Endothelial cell (in vitro differentiated cells): ENCODE data around the gene CA14. TPM values are rescaled to one million over a fixed set of nuclear protein-coding genes. Genes with fewer than 3 reads are reported as not detected.
A peak's percentile ranks its signal among the peaks of the same experiment; 100 is the strongest.

Experiments used
- DNase-seq: peaks from one replicate; pipeline ENCODE4 v3.0.0; 2021; ENCODE audit warnings: low spot score
- H3K27ac Mint-ChIP-seq: one replicate; pipeline ENCODE4 v1.8.0; 2021; ENCODE audit warnings: mixed read lengths, inconsistent platforms; ENCODE audit not compliant: unreplicated experiment
- H3K27me3 Mint-ChIP-seq: one replicate; pipeline ENCODE4 v1.8.0; 2021; ENCODE audit warnings: mild to moderate bottlenecking, moderate library complexity, mixed read lengths, inconsistent platforms; ENCODE audit not compliant: unreplicated experiment
- H3K36me3 Mint-ChIP-seq: one replicate; pipeline ENCODE4 v1.8.0; 2021; ENCODE audit warnings: mild to moderate bottlenecking, low read depth, mixed read lengths, inconsistent platforms; ENCODE audit not compliant: unreplicated experiment
- H3K4me1 Mint-ChIP-seq: one replicate; pipeline ENCODE4 v1.8.0; 2021; ENCODE audit warnings: mild to moderate bottlenecking, mixed read lengths, inconsistent platforms; ENCODE audit not compliant: unreplicated experiment
- H3K4me3 Mint-ChIP-seq: one replicate; pipeline ENCODE4 v1.8.0; 2021; ENCODE audit warnings: mild to moderate bottlenecking, mixed read lengths, inconsistent platforms; ENCODE audit not compliant: unreplicated experiment
- H3K9me3 Mint-ChIP-seq: one replicate; pipeline ENCODE4 v1.8.0; 2021; ENCODE audit warnings: mixed read lengths, inconsistent platforms; ENCODE audit not compliant: unreplicated experiment
- CTCF ChIP-seq: fragments of 200-600 bp; sonication (generic); IDR thresholded peaks from one replicate; pipeline ENCODE4 v1.5.0; 2021; ENCODE audit warnings: antibody characterized with exemption; ENCODE audit not compliant: unreplicated experiment
- total RNA-seq: library from RNA; stranded (reverse); fragmentation: NEBNext Ultra II Directional; extraction: Animal tissue kit (Norgen Biotek cat#: 25700); gene quantifications from one replicate; pipeline ENCODE4 v1.2.1, GENCODE V29; 2021; ENCODE audit not compliant: unreplicated experiment

Gene CA14
- total RNA-seq, 1 donor from 2014 or later = 6.3 TPM

- no peak for TF ChIP-seq CTCF
- Mint-ChIP-seq H3K4me3 (no peak overlapping the region), H3K27me3 (peaks cover 5% of the 10 kb centered on the region), H3K36me3 (peaks cover 12% of the 10 kb centered on the region), H3K4me1 (peaks cover 17% of the 10 kb centered on the region), H3K9me3 (no peaks in the 10 kb centered on the region), H3K27ac (no peak overlapping the region)
- no peak for DNase-seq
Measured at GRCh38 chr1:150237746-150238145, 19.8 kb upstream of the CA14 start.

DNA sequence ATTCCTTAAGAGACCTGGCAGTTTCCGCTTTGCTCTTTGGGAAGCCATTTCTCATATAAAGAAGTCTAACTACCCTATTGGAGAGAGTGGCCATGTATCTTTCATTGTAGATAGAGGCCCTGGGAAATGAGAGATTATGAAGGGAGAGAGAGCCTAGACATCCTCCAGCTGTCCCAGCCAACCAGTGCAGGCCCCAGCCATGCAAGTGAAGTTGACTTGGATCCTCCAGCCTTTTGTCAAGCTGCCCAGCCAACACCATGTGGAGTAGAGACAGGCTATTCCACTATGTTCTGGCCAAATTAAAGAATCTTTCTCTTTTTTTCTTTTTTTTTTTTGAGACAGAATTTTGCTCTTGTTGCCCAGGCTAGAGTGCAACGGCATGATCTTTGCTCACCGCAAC lies 14.6 kb upstream of the CA14 start:
- Mint-ChIP-seq H3K27me3 (no peaks in the 10 kb centered on the region), H3K9me3 (no peaks in the 10 kb centered on the region), H3K4me1 (no peaks in the 10 kb centered on the region), H3K36me3 (no peaks in the 10 kb centered on the region), H3K4me3 (no peak overlapping the region), H3K27ac (no peak overlapping the region)
- TF ChIP-seq CTCF = no peak
- no peak for DNase-seq

DNA sequence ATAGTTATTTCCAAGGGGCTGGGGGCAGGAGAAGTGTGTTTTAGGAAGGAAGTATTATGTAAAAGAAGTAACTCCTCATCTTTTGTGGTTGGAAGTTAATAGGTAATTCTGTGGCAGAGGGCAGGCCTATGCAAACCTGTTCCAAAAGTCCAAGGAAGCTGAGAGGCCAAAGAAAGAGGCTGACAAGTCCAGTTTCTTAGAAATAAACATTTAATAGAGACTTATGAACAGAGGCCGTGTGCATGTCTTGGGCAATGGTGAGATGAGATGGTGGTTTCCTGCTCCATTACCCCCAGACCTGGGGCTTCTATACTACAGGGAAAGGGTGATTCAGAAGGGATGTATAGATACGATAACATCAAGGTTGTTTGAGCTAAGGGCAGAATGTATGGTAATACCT lies 7.6 kb upstream of the CA14 start:
- DNase-seq = no peak
- no peak for TF ChIP-seq CTCF
- Mint-ChIP-seq H3K27ac (no peak overlapping the region), H3K27me3 (no peaks in the 10 kb centered on the region), H3K4me3 (no peak overlapping the region), H3K36me3 (no peaks in the 10 kb centered on the region), H3K4me1 (no peaks in the 10 kb centered on the region), H3K9me3 (no peaks in the 10 kb centered on the region)

GRCh38 chr1:150256198-150256553 lies 1.4 kb upstream of the CA14 start:
- H3K36me3 Mint-ChIP-seq = no peaks in the 10 kb centered on the region
- H3K4me1 Mint-ChIP-seq = peaks cover 56% of the 10 kb centered on the region
- TF ChIP-seq CTCF = no peak
- peak overlapping the region; percentile 85 for H3K27ac Mint-ChIP-seq
- DNase-seq = no peak
- H3K9me3 Mint-ChIP-seq = no peaks in the 10 kb centered on the region
- H3K27me3 Mint-ChIP-seq = peaks cover 10% of the 10 kb centered on the region
- H3K4me3 Mint-ChIP-seq = peak overlapping the region; percentile 56

- Mint-ChIP-seq H3K4me3 (peak overlapping the region; percentile 84), H3K27ac (peak overlapping the region; percentile 85), H3K9me3 (no peaks in the 10 kb centered on the region), H3K4me1 (peaks cover 56% of the 10 kb centered on the region), H3K36me3 (peaks cover 3% of the 10 kb centered on the region), H3K27me3 (peaks cover 10% of the 10 kb centered on the region)
- peak; percentile 33 for DNase-seq
- TF ChIP-seq CTCF = no peak
Measured at GRCh38 chr1:150256554-150257341, 826 bp upstream of the CA14 start.
